ENCODE results near the gene ANAPC2. TPM values are rescaled to one million over a fixed set of nuclear protein-coding genes. Genes with fewer than 3 reads are reported as not detected.

Gene ANAPC2
- total RNA-seq, 1 donor from 2014 or later = 39.2 TPM

GRCh38 chr9:137236238-137236935 is 48.0 kb upstream of the ANAPC2 start:
- H3K4me1 Mint-ChIP-seq (ENCODE audit: low read depth, unreplicated experiment) = peaks cover 1% of the 10 kb centered on the region
- no peaks in the 10 kb centered on the region for H3K36me3 Mint-ChIP-seq (ENCODE audit: low read depth, unreplicated experiment)
- no peak overlapping the region for H3K9ac ChIP-seq (ENCODE audit: low read length)
- H2AFZ ChIP-seq (ENCODE audit: low read depth, low read length) = no peak overlapping the region
- H3K79me2 ChIP-seq (ENCODE audit: insufficient read depth, low read length) = peaks cover 21% of the 10 kb centered on the region
- FAIRE-seq (no peak), DNase-seq (ENCODE audit: low read depth) (peak; percentile 25)
- no peak overlapping the region for H3K27ac ChIP-seq (ENCODE audit: low read depth, low read length)
- peaks cover 7% of the 10 kb centered on the region for H3K4me1 ChIP-seq (ENCODE audit: insufficient read depth, low read length)
- H3K4me3 ChIP-seq (ENCODE audit: insufficient read depth, low read depth, low read length) = no peak overlapping the region
- no peaks in the 10 kb centered on the region for H3K36me3 ChIP-seq (ENCODE audit: insufficient read depth, low read length)
- H4K20me1 ChIP-seq (ENCODE audit: insufficient read depth, low read length) = peaks cover 24% of the 10 kb centered on the region
- no peak overlapping the region for H3K27ac Mint-ChIP-seq (ENCODE audit: unreplicated experiment)
- H3K9me3 Mint-ChIP-seq (ENCODE audit: unreplicated experiment) = no peaks in the 10 kb centered on the region
- H3K4me2 ChIP-seq (ENCODE audit: low read length) = peak overlapping the region; percentile 54
- TF ChIP-seq, protein P1, sequence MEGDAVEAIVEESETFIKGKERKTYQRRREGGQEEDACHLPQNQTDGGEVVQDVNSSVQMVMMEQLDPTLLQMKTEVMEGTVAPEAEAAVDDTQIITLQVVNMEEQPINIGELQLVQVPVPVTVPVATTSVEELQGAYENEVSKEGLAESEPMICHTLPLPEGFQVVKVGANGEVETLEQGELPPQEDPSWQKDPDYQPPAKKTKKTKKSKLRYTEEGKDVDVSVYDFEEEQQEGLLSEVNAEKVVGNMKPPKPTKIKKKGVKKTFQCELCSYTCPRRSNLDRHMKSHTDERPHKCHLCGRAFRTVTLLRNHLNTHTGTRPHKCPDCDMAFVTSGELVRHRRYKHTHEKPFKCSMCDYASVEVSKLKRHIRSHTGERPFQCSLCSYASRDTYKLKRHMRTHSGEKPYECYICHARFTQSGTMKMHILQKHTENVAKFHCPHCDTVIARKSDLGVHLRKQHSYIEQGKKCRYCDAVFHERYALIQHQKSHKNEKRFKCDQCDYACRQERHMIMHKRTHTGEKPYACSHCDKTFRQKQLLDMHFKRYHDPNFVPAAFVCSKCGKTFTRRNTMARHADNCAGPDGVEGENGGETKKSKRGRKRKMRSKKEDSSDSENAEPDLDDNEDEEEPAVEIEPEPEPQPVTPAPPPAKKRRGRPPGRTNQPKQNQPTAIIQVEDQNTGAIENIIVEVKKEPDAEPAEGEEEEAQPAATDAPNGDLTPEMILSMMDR (IDR thresholded peaks at IDR 0.05; ENCODE audit: insufficient read depth, low read depth, low read length) = peak; percentile 71
- no peak for TF ChIP-seq EZH2 (IDR thresholded peaks at IDR 0.05; ENCODE audit: insufficient read depth, low read length)
- no peaks in the 10 kb centered on the region for H3K27me3 Mint-ChIP-seq (ENCODE audit: low read depth, unreplicated experiment)
- no peaks in the 10 kb centered on the region for H3K9me3 ChIP-seq (ENCODE audit: insufficient read depth, low read depth, low read length)
- H3K4me3 Mint-ChIP-seq (ENCODE audit: unreplicated experiment) = no peak overlapping the region
- no peaks in the 10 kb centered on the region for H3K27me3 ChIP-seq (ENCODE audit: insufficient read depth, low read length)

DNA sequence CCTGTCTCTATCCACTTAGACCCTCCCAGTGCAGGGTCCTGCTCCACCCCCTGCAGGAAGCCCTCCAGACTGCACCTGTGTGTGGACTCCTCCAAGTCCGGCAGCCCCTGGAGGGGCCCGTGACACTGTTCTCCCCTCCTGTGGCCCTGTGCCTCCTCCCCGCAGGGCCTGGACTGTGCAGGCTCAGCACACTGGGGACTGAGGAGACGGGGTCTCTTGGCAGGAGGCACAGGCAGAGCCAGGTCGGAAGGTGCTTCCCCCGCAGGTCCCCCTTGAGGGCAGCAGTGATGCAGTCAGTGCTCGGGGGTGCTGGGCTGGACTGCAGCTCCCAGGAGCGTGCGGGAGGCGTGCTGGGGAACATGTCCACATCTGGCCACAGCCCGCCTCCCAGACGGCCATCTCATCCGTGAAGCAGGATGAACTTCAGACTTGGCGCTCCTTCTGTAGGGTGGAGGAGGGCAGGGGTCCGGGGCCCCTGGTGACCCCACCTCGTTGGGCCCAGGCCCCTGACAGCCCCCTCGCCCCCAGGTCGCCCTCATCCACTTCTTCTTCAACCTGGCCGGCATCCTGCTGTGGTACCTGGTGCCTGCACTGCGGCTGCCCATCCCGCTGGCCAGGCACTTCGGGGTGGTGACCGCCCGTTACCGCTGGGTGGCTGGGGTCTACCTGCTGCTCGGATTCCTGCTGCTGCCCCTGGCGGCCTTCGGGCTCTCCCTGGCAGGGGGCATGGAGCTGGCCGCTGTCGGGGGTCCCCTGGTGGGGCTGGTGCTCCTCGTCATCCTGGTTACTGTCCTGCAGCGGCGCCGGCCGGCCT is 47.3 kb upstream of the ANAPC2 start:
- H3K79me2 ChIP-seq (ENCODE audit: insufficient read depth, low read length) = peaks cover 21% of the 10 kb centered on the region
- FAIRE-seq (no peak), DNase-seq (ENCODE audit: low read depth) (no peak)
- Mint-ChIP-seq H3K4me3 (ENCODE audit: unreplicated experiment) (peak overlapping the region; percentile 27), H3K27me3 (ENCODE audit: low read depth, unreplicated experiment) (no peaks in the 10 kb centered on the region), H3K27ac (ENCODE audit: unreplicated experiment) (no peak overlapping the region), H3K36me3 (ENCODE audit: low read depth, unreplicated experiment) (no peaks in the 10 kb centered on the region), H3K9me3 (ENCODE audit: unreplicated experiment) (no peaks in the 10 kb centered on the region), H3K4me1 (ENCODE audit: low read depth, unreplicated experiment) (peaks cover 1% of the 10 kb centered on the region)
- H3K9ac ChIP-seq (ENCODE audit: low read length) = no peak overlapping the region
- no peak for TF ChIP-seq EZH2 (IDR thresholded peaks at IDR 0.05; ENCODE audit: insufficient read depth, low read length)
- TF ChIP-seq, protein P1 (IDR thresholded peaks at IDR 0.05; ENCODE audit: insufficient read depth, low read depth, low read length) = no peak
- no peaks in the 10 kb centered on the region for H3K27me3 ChIP-seq (ENCODE audit: insufficient read depth, low read length)
- no peak overlapping the region for H3K4me2 ChIP-seq (ENCODE audit: low read length)
- no peak overlapping the region for H2AFZ ChIP-seq (ENCODE audit: low read depth, low read length)
- H3K36me3 ChIP-seq (ENCODE audit: insufficient read depth, low read length) = no peaks in the 10 kb centered on the region
- H4K20me1 ChIP-seq (ENCODE audit: insufficient read depth, low read length) = peaks cover 24% of the 10 kb centered on the region
- H3K4me3 ChIP-seq (ENCODE audit: insufficient read depth, low read depth, low read length) = no peak overlapping the region
- no peak overlapping the region for H3K27ac ChIP-seq (ENCODE audit: low read depth, low read length)
- H3K9me3 ChIP-seq (ENCODE audit: insufficient read depth, low read depth, low read length) = no peaks in the 10 kb centered on the region
- H3K4me1 ChIP-seq (ENCODE audit: insufficient read depth, low read length) = peaks cover 7% of the 10 kb centered on the region

All from astrocyte (in vitro differentiated cells and primary cell).